ENCODE results near the gene LIN28B. TPM values are rescaled to one million over a fixed set of nuclear protein-coding genes. Genes with fewer than 3 reads are reported as not detected.
A peak's percentile ranks its signal among the peaks of the same experiment; 100 is the strongest.

The LIN28B gene
- total RNA-seq, 2 experiments from 2014 or later: not detected

DNA sequence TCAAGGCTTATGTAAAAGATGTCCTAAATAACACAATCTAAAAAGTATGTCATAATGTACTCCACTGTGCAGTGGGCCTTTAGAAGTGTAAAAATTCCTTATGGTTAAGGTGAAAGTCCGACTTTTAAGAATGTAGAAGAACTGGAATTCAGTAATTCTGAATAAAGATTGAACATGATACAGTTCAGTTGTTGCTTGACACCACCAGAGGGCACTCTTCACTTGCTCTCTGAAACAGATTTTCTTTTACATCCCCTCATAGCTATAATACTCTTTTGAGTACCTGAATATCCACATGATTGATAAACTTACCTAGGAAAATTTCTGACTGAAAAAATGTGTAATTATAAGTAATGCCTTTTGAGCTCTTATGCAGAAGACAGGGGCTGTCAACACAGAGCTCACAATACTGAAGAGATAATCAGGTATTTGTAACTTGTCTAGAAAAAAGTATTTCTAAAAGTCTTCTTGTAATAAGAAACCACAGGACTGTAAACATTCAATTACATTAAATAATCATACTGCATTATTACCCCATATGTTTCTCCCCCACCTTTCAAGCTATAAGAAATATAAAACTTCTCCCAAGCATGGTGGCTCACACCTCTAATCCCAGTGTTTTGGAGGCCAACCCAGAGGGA is 130.8 kb downstream of the LIN28B start:
- DNase-seq: peak; percentile 53
- H3K27me3 Mint-ChIP-seq (ENCODE audit: low read depth): peaks cover 4% of the 10 kb centered on the region
- H3K4me3 Mint-ChIP-seq: no peak overlapping the region
- H3K36me3 Mint-ChIP-seq (ENCODE audit: low read depth): no peaks in the 10 kb centered on the region
- CTCF ChIA-PET: interaction anchor here (0.6 to 4.4 kb wide), 29 partner anchors 9 to 1193 kb away, joined by 3 to 19 read pairs (median 5); no protein-coding TSS in a partner anchor
- H3K9me3 Mint-ChIP-seq: no peaks in the 10 kb centered on the region
- no peak overlapping the region for H3K27ac Mint-ChIP-seq
- no peaks in the 10 kb centered on the region for H3K4me1 Mint-ChIP-seq (ENCODE audit: low read depth)
- intact Hi-C loops (cut with micrococcal nuclease): loop anchor here (1.0 to 5.0 kb wide), 5 partner anchors 184 to 1135 kb away; partner anchors contain the start of gene PREP

- H3K4me3 Mint-ChIP-seq: no peak overlapping the region
- H3K27ac Mint-ChIP-seq: no peak overlapping the region
- intact Hi-C loops (cut with micrococcal nuclease): no loop called here
- CTCF ChIA-PET: interaction anchor here (0.5 to 4.4 kb wide), 4 partner anchors 60 to 332 kb away, joined by 3 to 19 read pairs (median 3); no protein-coding TSS in a partner anchor
- peaks cover 4% of the 10 kb centered on the region for H3K27me3 Mint-ChIP-seq (ENCODE audit: low read depth)
- H3K36me3 Mint-ChIP-seq (ENCODE audit: low read depth): no peaks in the 10 kb centered on the region
- no peaks in the 10 kb centered on the region for H3K9me3 Mint-ChIP-seq
- H3K4me1 Mint-ChIP-seq (ENCODE audit: low read depth): no peaks in the 10 kb centered on the region
- DNase-seq: no peak
Observed at GRCh38 chr6:105091140-105091829, 134.4 kb downstream of the LIN28B start.

GRCh38 chr6:105094133-105094640 is 137.3 kb downstream of the LIN28B start:
- Mint-ChIP-seq H3K4me1 (ENCODE audit: low read depth) (no peaks in the 10 kb centered on the region), H3K27me3 (ENCODE audit: low read depth) (no peaks in the 10 kb centered on the region), H3K4me3 (no peak overlapping the region), H3K36me3 (ENCODE audit: low read depth) (no peaks in the 10 kb centered on the region), H3K9me3 (no peaks in the 10 kb centered on the region), H3K27ac (no peak overlapping the region)
- CTCF ChIA-PET: interaction anchor here (0.6 kb wide), 1 partner anchor 60 kb away, joined by 3 read pairs; no protein-coding TSS in a partner anchor
- intact Hi-C loops (cut with micrococcal nuclease): no loop called here
- no peak for DNase-seq

DNA sequence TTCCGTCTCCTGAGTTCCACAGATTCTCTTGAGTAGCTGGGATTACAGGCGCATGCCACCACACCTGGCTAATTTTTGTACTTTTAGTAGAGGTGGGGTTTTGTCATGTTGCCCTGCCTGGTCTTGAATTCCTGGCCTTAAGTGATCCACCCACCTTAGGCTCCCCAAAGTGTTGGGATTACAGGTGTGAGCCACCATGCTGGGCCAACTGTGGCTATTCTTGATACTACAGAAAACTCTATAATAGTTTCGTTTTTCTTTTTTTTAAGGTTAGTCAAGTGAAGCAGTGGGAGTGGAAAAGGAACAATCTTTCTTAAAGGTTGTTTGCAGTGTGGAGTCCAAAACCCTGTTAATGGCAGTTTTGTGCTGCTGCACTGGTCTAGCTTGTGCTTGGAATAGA is 138.2 kb downstream of the LIN28B start:
- CTCF ChIA-PET: interaction anchor here (0.6 kb wide), 1 partner anchor 59 kb away, joined by 3 read pairs; no protein-coding TSS in a partner anchor
- H3K9me3 Mint-ChIP-seq: no peaks in the 10 kb centered on the region
- intact Hi-C loops (cut with micrococcal nuclease): no loop called here

GRCh38 chr6:105097288-105097687 is 140.4 kb downstream of the LIN28B start:
- H3K4me3 Mint-ChIP-seq: no peak overlapping the region
- no peaks in the 10 kb centered on the region for H3K9me3 Mint-ChIP-seq
- H3K4me1 Mint-ChIP-seq (ENCODE audit: low read depth): no peaks in the 10 kb centered on the region
- intact Hi-C loops (cut with micrococcal nuclease): no loop called here
- no peaks in the 10 kb centered on the region for H3K27me3 Mint-ChIP-seq (ENCODE audit: low read depth)
- CTCF ChIA-PET: interaction anchor here (0.6 to 1.6 kb wide), 2 partner anchors 9 to 183 kb away, joined by 4 to 7 read pairs; no protein-coding TSS in a partner anchor
- no peaks in the 10 kb centered on the region for H3K36me3 Mint-ChIP-seq (ENCODE audit: low read depth)
- no peak for DNase-seq
- H3K27ac Mint-ChIP-seq: no peak overlapping the region

More for the DNA sequence above, 138.2 kb downstream of the LIN28B start:
- no peaks in the 10 kb centered on the region for H3K4me1 Mint-ChIP-seq (ENCODE audit: low read depth)
- H3K27me3 Mint-ChIP-seq (ENCODE audit: low read depth): no peaks in the 10 kb centered on the region
- H3K27ac Mint-ChIP-seq: no peak overlapping the region
- DNase-seq: no peak
- H3K36me3 Mint-ChIP-seq (ENCODE audit: low read depth): no peaks in the 10 kb centered on the region
- H3K4me3 Mint-ChIP-seq: no peak overlapping the region

DNA sequence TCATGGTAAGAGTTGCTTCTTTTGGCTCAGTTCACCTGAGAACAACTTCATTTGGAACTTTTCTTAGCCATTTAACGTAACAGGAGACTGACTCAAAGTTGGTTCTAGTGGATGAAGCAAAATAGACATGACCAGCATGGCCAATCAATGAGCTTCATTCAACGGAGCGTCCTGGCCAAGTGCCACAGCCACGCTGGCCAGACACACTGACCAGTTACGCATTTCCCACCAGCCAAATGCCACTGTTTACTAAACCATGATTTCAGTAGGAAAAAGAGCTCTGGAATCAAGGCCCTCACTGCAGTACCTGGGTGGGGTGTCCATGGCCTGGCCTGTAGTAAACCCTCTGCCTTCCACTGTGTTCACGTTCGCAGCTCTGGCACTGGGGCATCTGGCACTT is 142.5 kb downstream of the LIN28B start:
- Mint-ChIP-seq H3K9me3 (no peaks in the 10 kb centered on the region), H3K4me3 (no peak overlapping the region)
- CTCF ChIA-PET: interaction anchor here (1.2 to 2.2 kb wide), 2 partner anchors 10 to 11 kb away, joined by 4 to 9 read pairs; no protein-coding TSS in a partner anchor

DNA sequence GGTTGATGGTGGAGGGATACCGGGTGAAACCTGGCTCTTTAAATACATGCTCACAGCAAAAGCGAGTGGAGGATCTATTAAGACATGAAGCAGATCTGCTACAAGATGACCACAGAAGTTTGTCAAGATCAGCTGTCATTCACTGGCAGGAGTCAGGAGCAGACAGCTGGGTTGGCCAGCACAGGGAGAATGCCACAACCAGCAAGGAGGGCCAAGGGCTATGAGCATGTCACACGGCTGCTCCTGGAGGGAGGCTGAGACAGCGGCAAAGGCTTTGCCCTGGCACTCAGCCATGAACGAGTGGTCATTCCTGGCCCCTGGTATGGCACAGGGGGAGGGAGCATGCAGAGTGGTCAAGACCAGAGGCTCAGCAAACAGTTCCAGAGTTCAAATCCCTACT is 145.3 kb downstream of the LIN28B start:
- no peak overlapping the region for H3K4me3 Mint-ChIP-seq
- H3K36me3 Mint-ChIP-seq (ENCODE audit: low read depth): no peaks in the 10 kb centered on the region
- no peak overlapping the region for H3K27ac Mint-ChIP-seq
- CTCF ChIA-PET: no interaction called here
- no peaks in the 10 kb centered on the region for H3K4me1 Mint-ChIP-seq (ENCODE audit: low read depth)
- intact Hi-C loops (cut with micrococcal nuclease): no loop called here
- no peaks in the 10 kb centered on the region for H3K9me3 Mint-ChIP-seq
- H3K27me3 Mint-ChIP-seq (ENCODE audit: low read depth): peaks cover 4% of the 10 kb centered on the region
- no peak for DNase-seq

More for the DNA sequence above, 142.5 kb downstream of the LIN28B start:
- Mint-ChIP-seq H3K27ac (no peak overlapping the region), H3K27me3 (ENCODE audit: low read depth) (peaks cover 4% of the 10 kb centered on the region), H3K4me1 (ENCODE audit: low read depth) (no peaks in the 10 kb centered on the region), H3K36me3 (ENCODE audit: low read depth) (no peaks in the 10 kb centered on the region)
- intact Hi-C loops (cut with micrococcal nuclease): no loop called here
- DNase-seq: no peak

- Mint-ChIP-seq H3K4me1 (ENCODE audit: low read depth) (no peaks in the 10 kb centered on the region), H3K27me3 (ENCODE audit: low read depth) (peaks cover 4% of the 10 kb centered on the region), H3K36me3 (ENCODE audit: low read depth) (no peaks in the 10 kb centered on the region), H3K9me3 (no peaks in the 10 kb centered on the region), H3K27ac (no peak overlapping the region), H3K4me3 (no peak overlapping the region)
- no peak for DNase-seq
- CTCF ChIA-PET: interaction anchor here (1.3 kb wide), 1 partner anchor 17 kb away, joined by 5 read pairs; no protein-coding TSS in a partner anchor
- intact Hi-C loops (cut with micrococcal nuclease): no loop called here
Observed at GRCh38 chr6:105105094-105105493, 148.2 kb downstream of the LIN28B start.

GRCh38 chr6:105106260-105106659 is 149.4 kb downstream of the LIN28B start:
- Mint-ChIP-seq H3K27me3 (ENCODE audit: low read depth) (peaks cover 7% of the 10 kb centered on the region), H3K4me1 (ENCODE audit: low read depth) (no peaks in the 10 kb centered on the region), H3K9me3 (no peaks in the 10 kb centered on the region), H3K4me3 (no peak overlapping the region), H3K27ac (no peak overlapping the region), H3K36me3 (ENCODE audit: low read depth) (no peaks in the 10 kb centered on the region)
- intact Hi-C loops (cut with micrococcal nuclease): no loop called here
- CTCF ChIA-PET: no interaction called here
- DNase-seq: no peak

GRCh38 chr6:105107207-105107606 is 150.3 kb downstream of the LIN28B start:
- peaks cover 7% of the 10 kb centered on the region for H3K27me3 Mint-ChIP-seq (ENCODE audit: low read depth)
- no peak overlapping the region for H3K4me3 Mint-ChIP-seq
- no peaks in the 10 kb centered on the region for H3K4me1 Mint-ChIP-seq (ENCODE audit: low read depth)
- H3K27ac Mint-ChIP-seq: no peak overlapping the region
- no peaks in the 10 kb centered on the region for H3K36me3 Mint-ChIP-seq (ENCODE audit: low read depth)
- CTCF ChIA-PET: interaction anchor here (1.8 kb wide), 1 partner anchor 19 kb away, joined by 9 read pairs; no protein-coding TSS in a partner anchor
- intact Hi-C loops (cut with micrococcal nuclease): no loop called here
- no peak for DNase-seq
- H3K9me3 Mint-ChIP-seq: no peaks in the 10 kb centered on the region

- no peaks in the 10 kb centered on the region for H3K4me1 Mint-ChIP-seq (ENCODE audit: low read depth)
- DNase-seq: no peak
- H3K9me3 Mint-ChIP-seq: no peaks in the 10 kb centered on the region
- H3K4me3 Mint-ChIP-seq: no peak overlapping the region
- intact Hi-C loops (cut with micrococcal nuclease): no loop called here
- CTCF ChIA-PET: no interaction called here
- H3K27ac Mint-ChIP-seq: no peak overlapping the region
- no peaks in the 10 kb centered on the region for H3K36me3 Mint-ChIP-seq (ENCODE audit: low read depth)
- H3K27me3 Mint-ChIP-seq (ENCODE audit: low read depth): peaks cover 10% of the 10 kb centered on the region
Observed at GRCh38 chr6:105108631-105109262, 151.8 kb downstream of the LIN28B start.
